GM19240 (cell line): ENCODE results near the gene DCAF5.
"Not testable (repeated sequence)": the region's sequence is repeated elsewhere in the genome, so short reads cannot be mapped to it uniquely, and the experiment has no call there.

Experiments
- DNase-seq: peaks from one replicate; pipeline ENCODE4 v3.0.0; 2011; ENCODE audit warnings: low spot score; ENCODE audit not compliant: insufficient read length

The DCAF5 gene

GRCh38 chr14:69101331-69101826 is 51.5 kb downstream of the DCAF5 start:
- DNase-seq: no peak

- no peak for DNase-seq
Measured at GRCh38 chr14:69097974-69098373, 54.9 kb downstream of the DCAF5 start.

- DNase-seq: no peak
Measured at GRCh38 chr14:69096781-69097475, 56.0 kb downstream of the DCAF5 start.

GRCh38 chr14:69096246-69096645 is 56.7 kb downstream of the DCAF5 start:
- no peak for DNase-seq

GRCh38 chr14:69094481-69094880 is 58.4 kb downstream of the DCAF5 start:
- DNase-seq: no peak

- DNase-seq: no peak
Measured at GRCh38 chr14:69093631-69094421, 59.1 kb downstream of the DCAF5 start.

- DNase-seq: no peak
Measured at GRCh38 chr14:69092840-69093422, 60.0 kb downstream of the DCAF5 start.

- DNase-seq: no peak
Measured at GRCh38 chr14:69091695-69092094, 61.2 kb downstream of the DCAF5 start.

GRCh38 chr14:69091006-69091405 is 61.9 kb downstream of the DCAF5 start:
- DNase-seq: no peak

GRCh38 chr14:69090187-69090789 is 62.6 kb downstream of the DCAF5 start:
- DNase-seq: no peak

GRCh38 chr14:69089046-69089445 is 63.9 kb downstream of the DCAF5 start:
- DNase-seq: no peak

- no peak for DNase-seq
Measured at GRCh38 chr14:69088586-69088985, 64.3 kb downstream of the DCAF5 start.

GRCh38 chr14:69087061-69087461 is 65.9 kb downstream of the DCAF5 start:
- DNase-seq: no peak

GRCh38 chr14:69086537-69086936 is 66.4 kb downstream of the DCAF5 start:
- DNase-seq: no peak

- no peak for DNase-seq
Measured at GRCh38 chr14:69084023-69084422, 68.9 kb downstream of the DCAF5 start.

GRCh38 chr14:69083181-69083580 is 69.7 kb downstream of the DCAF5 start:
- DNase-seq: no peak

GRCh38 chr14:69081271-69081670 is 71.6 kb downstream of the DCAF5 start:
- no peak for DNase-seq

- DNase-seq: no peak
Measured at GRCh38 chr14:69079747-69080146, 73.2 kb downstream of the DCAF5 start.

- DNase-seq: no peak
Measured at GRCh38 chr14:69079188-69079742, 73.7 kb downstream of the DCAF5 start.

GRCh38 chr14:69077841-69078240 is 75.1 kb downstream of the DCAF5 start:
- DNase-seq: no peak

GRCh38 chr14:69077185-69077584 is 75.7 kb downstream of the DCAF5 start:
- DNase-seq: not testable (repeated sequence)

GRCh38 chr14:69076341-69076740 is 76.6 kb downstream of the DCAF5 start:
- DNase-seq: no peak
